GM21447 (cell line): ENCODE data around the gene MAFF.
A peak's percentile ranks its signal among the peaks of the same experiment; 100 is the strongest.

Source experiments
- ATAC-seq: cut with Tn5 transposase; IDR thresholded peaks from one replicate; pipeline ENCODE4 v1.9.1; 2021; ENCODE audit not compliant: unreplicated experiment

MAFF gene

DNA sequence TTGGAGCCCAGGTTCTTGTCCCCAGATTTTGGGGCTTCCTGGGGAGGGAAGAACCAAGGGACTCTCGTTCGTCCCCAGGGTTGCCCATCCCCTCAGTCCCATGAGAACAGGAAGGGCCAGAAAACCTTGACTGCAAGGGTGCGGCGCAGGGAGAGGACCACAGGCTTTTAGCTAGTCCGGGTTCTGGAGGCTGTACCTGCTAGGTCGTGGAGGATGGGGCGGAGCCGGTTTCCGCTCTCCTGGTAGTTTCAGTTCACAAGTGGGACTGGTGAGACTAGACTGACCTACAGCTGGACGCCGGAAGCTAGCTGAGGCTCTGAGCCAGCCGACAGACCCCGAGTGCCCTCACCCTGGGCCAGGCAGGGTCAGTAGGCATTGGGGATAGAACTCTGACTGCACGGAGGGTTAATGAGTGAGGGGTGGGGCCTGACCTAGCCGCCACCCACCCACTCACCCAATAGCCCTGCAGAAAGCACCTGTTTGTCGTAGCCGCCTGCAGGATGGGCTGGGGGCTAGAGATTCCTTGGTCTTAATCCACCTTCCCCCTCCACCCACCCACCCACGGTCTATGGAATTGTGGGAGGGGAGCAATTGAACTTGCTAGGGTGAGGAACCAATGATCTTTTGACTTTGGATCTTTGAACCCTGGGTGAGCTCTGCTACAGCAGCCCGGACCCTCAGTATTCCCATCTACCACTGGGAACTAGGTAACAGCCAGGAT, 1.5 kb downstream of the MAFF start:
- ATAC-seq = no peak

DNA sequence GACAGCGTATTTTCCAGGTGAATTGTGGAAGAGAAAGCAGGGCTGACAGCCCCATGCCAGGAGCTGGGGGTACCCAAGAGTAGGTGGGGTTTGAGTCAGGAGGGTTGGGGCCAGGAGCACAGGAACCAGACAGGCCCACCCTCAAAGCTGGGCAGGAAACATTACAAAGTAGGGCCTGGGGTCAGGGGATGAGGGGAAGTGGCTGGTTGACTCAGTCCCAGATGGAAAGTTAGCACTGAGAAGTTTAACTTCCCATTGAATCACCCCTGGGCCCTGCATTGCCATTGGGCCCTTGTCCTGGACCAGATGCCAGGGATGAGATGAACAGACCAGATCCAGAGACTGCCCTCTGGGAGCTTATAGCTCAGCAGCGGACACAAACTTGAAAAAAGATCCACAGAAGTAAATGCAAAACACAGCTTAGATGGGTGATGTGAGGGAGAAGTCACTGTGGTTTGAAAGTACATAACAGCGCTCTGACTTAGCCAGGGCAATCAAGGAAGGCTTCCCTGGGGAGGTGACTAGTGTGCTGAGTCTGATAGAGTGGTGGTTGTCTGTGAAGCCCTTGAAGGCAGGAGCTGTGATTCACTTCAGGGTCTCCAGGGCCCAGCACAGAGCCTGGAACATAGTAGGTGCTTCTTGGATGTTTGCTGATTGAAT, 2.2 kb downstream of the MAFF start:
- ATAC-seq = no peak

DNA sequence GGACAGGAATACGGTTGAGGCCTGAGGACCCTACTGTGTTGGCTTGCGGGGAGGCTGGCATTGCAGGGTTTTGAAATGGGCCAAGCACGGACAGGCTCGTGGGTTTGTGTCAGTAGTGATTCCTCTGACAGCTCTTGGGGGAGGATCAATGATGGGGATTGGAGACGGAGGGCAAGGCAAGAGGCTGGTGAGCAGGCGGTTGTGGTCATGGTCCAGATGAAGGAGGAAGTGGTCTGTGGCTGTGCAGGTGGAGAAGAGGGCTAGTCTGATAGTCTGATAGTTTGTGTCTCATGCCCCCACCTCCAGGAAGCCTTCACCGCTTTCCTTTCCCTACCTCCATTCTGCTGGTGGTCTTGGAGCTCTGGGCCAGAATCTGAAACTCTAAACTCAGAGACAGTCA, 3.0 kb downstream of the MAFF start:
- peak; percentile 35 for ATAC-seq

DNA sequence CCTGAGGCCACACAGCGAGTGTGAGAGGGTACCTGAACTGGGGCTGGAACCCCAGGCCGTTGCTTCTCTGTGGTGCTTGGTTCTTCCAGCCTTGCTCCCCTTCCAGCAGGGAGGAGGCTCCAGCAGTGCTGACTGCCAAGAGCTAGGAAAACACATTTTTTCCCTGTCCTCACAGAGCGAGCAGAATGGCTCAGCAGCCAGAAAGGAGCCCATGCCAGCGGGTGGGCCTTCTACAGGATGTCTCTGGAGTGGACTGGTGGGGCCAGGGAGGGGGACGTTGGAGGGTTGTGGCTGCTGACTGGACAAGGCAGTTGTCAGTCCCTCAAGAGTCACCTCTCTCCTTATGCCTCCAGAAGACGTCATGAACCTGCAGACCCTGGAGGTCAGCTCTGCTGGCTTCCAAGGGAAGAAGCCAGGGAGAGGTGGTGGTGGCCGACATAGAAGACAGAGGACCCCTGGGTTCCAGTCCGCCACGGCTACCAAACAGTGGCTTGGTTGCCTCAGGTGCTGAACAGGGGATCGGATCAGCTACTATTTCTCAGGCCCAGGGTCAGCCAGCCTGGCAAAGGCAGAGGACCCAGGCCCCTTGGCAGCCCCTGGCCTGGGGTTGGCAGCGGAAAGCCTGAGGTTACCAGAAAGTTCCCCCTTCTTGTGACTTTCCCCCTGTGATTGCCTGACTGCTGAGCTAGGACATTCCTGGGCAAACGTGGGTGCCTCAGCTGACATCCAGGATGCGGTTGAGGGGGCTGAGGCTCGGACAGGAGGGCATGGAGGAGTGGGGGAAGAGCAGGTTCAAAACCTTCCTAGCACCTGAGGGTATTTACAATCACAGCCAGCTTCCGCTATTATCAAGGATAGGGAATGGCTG, 3.7 kb downstream of the MAFF start:
- no peak for ATAC-seq

DNA sequence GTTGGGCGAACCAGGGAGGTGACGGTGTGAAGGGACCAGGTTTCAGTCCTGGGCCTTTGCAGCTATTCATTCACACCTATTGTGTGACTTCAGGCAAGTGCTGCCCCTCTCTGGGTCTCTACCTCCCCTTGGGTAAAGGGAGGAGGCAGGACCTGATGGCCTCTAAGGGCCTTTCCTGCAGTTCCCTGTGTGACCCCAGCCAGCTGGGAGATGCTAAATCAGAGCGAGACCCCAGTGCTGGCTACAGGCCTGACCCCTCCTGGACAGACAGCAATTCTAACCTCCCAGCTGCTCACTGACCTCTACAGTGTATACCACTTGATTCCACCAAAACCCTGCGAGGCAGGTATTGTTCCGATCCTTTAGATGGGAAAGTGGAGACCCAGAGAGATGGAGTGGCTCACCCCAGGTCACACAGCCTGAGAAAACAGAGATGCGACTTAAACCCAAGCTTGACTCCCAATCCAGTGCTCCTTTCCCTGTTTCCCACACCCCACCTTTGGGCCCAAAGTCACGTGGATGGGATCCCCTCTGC, 6.2 kb downstream of the MAFF start:
- no peak for ATAC-seq

DNA sequence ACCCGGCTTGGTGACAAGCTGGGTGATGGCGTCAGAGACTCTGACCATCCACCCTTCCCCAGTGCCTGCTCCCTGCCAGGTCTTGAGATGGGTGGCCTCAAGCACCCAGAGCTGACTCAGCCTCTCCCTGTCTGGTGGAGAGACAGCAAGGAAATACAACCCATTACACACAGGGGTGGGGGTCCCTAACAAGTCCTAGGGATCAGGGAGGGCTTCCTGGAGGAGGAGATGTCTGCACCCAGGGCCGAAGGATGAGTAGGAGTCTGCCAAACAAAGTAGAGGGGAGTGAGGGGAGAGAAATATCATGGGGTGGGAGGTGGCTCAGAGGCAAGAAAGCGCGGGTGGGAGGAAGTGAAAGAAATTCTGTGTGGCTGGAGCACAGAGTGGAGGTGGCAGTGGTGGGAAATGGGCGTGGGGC, 6.8 kb downstream of the MAFF start:
- no peak for ATAC-seq

DNA sequence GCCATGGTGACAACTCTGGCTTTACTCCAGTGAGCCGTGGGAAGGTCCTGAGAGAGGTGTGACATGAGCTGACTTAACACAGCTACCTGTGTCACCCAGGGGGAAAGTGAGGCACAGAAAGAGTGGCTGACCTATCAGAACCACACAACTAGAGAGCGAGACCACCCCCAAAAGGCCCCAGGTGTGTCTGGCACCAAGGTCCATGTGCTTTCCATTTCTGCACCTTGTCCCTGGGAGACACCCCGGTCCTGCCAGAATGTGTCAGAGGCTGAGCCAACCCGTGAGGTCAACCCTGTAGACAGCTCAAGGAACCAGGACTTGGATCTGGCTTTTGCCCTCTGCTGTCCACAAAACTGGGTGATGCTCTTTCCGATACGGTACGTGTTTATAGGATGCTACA, 9.8 kb downstream of the MAFF start:
- no peak for ATAC-seq

DNA sequence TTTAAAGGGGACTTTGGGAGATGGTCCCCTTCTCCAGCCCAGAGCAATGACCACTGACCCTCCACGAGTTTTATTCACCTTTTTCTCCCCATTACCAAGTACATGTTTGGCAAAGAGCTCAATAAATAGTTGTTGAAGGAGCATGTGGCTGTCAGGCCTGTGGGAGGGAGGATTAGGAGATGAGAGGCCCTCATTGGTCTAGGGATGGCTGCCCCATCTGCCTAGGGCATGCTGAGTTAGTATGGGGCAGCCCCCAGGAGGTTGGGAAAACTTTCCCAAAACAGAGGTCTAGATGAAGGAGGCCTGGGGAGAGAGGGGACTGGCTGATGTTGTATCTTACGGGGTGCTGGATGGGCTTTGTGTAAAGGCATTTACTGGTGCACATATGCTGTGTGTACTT, 10.6 kb downstream of the MAFF start:
- ATAC-seq = no peak

DNA sequence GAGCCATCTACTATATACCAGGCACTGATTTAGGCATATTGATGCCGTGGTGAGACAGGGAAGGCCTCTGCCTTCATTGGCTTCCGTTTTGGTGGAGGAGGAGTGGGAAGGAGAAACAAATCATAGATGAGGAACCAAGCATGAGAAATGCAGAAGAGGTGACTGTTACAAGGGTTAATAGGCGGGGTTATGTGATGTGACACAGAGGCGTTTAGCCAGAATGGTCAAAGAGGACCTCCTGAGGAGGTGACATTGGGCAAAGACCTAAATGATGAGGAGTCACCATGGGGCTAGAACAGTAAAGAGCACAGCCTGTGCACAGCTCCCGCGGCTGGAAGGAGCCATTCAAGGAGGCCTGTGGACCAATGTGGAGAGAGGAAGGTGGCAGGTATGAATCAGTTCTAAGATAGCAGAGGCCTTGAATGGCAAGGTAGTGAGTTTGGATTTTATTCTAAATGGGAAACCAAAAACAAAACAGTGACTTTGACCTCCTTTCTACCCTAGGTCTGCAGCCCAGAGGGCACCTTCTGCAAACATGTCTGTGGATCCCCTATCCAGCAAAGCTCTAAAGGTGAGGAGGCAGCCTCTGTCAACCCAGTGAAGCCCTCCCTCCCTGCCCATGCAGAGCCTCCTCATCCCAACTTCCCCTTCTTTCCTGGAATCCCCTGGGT, 11.7 kb downstream of the MAFF start:
- no peak for ATAC-seq

DNA sequence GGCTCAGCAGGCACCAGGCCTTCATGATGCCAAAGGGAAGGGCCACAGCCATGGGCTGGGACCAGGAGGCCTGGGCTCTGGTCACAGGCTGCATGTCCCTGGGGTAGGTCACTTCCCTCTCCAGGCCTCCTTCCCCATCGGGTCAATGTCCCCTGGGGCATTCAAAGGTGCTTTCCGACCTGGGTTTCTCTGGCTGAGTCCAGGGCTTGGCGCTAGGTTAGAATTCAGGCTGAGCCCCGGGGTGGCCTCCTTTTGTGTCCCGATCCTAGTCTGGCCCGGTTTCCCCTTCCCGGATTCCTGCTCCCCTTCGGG, 12.2 kb downstream of the MAFF start:
- no peak for ATAC-seq

DNA sequence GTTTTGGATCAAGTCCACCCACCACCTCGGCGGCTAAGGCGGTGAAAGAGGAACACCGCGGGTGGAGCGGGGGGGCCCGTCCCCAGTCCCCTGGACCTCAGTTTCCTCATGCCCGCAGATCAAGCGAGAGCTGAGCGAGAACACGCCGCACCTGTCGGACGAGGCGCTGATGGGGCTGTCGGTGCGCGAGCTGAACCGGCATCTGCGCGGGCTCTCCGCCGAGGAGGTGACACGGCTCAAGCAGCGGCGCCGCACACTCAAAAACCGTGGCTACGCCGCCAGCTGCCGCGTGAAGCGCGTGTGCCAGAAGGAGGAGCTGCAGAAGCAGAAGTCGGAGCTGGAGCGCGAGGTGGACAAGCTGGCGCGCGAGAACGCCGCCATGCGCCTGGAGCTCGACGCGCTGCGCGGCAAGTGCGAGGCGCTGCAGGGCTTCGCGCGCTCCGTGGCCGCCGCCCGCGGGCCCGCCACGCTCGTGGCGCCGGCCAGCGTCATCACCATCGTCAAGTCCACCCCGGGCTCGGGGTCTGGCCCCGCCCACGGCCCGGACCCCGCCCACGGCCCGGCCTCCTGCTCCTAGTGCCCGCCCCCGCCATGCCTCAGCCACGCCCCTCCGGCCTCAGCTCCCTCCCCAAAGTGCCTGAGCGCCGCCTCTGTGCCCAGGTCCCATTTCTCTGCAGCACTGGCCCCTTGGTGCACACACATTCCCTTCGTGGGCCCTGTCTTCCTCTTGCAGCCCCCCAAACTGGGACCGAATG, 12.7 kb downstream of the MAFF start:
- ATAC-seq = no peak

DNA sequence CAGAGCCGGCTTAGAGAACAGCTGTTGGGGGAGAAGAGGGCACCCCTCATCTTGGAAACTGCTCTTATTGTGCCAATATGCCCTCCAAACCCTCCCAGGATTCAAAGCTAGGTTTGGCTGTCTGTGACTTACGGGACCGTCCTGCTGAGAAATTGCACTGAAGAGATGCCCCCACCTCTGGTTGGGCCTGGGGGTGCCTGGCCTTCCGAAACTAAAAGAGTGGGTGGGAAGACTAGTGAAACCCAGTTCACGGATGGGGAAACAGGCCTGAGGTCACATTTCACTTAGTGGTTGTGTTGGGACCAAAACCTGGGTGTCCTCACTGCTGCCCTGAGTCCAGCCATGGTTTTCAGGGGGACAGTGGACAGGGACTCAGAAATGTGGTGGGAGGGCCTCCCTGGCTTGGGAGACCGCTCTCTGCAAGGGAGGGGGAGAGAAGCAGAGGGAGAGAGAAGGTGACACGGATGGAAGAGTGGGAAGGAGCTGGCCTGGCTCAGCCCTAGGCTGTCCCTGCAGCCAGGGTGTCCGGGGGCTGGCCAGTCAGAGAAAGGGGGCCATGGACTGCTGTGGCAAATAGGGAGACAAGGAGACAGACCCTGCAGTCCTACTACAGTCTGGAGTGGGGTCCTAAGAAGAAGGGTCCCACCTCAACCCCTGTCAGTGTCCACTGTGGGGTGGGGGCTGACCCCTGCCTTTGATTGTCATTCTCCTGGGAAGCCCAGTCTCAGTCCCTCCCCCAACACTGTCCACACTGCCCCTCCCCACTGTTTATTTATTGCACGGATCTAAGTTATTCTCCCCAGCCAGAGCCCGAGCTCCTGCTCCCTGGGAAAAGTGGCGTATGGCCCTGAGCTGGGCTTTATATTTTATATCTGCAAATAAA, 13.6 kb downstream of the MAFF start:
- no peak for ATAC-seq

DNA sequence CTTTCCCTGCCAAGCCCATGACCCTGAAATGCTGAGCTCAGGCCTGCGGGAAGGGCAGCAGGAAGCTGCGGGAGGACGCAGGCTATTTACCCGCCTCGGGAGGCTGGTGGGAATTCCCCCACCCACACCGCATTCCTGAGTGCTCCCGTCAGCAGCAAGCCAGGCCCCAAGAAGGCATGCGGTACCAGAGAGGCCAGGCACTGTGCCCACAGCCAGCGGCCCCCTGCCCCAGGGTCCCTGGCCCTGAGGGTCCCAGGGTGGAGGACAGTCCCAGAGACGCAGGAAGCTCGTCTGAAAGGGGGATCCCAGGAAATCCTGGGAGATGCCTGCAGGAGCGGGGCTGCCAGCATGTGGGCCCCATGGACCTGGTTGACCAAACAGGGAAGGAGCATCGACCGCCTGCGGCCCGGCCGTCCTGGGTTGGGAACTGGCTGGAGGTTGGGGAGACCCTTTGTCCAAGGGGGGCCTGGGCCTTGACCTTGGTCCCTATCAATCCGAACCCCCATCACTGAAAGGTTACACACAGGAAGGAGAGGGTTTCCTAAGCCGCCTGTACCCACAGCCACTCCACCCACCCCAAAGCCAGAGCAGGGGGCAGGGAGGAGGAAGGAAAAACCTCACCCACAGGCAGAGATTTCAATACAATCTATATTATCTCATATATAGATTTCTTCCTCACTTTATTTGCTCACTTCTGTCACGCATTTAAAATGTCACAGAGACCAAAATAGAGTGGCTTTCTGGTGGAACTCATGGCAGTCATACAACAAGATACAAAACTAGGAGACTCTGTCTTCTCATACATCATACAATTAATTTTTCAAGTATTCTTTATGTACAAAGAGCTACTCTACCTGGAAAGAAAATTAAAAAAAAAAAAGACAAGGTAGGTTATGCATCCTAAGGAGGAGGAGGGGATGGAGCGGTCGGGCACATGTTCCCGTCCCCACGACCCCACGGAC, 17.1 kb downstream of the MAFF start:
- ATAC-seq = no peak

DNA sequence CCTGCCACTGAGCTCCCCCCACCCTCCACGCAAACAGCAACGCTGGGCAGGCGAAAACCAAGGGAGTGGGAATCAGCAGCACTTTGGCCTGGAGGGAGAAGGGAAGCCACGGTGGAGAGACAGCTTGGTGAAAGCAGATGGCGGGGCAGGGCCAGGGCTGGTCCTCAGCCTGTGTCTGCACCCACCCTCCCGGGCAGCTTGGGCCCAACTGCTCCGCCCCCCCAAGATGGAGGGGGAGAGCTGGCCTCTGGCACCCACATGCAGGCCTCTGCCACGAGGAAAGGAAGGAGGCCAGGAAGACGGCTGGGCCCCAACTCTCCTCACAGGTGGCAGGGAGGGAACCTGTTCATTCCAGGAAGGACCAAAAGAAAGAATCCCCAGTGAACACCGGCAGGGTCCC, 17.8 kb downstream of the MAFF start:
- no peak for ATAC-seq

DNA sequence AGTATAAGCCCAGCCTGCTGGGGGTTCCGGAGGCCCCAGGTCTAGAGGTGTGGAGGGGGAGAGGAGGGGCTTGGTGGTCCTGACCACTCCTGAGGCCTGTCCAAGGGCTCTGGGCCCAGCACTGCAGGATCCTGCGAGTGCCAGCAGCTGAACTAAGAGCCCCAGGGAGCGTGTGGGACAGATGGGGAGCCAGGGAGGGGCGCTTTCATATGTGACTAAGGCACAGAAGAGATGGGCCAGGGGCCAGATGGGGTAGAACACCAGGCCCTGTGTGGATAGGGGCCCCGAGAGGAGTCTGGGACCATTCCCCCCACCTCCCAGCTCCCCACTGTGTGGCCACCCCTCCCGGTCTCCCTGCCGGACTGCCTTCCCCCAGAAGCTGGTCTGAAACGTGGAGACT, 18.4 kb downstream of the MAFF start:
- ATAC-seq = no peak

DNA sequence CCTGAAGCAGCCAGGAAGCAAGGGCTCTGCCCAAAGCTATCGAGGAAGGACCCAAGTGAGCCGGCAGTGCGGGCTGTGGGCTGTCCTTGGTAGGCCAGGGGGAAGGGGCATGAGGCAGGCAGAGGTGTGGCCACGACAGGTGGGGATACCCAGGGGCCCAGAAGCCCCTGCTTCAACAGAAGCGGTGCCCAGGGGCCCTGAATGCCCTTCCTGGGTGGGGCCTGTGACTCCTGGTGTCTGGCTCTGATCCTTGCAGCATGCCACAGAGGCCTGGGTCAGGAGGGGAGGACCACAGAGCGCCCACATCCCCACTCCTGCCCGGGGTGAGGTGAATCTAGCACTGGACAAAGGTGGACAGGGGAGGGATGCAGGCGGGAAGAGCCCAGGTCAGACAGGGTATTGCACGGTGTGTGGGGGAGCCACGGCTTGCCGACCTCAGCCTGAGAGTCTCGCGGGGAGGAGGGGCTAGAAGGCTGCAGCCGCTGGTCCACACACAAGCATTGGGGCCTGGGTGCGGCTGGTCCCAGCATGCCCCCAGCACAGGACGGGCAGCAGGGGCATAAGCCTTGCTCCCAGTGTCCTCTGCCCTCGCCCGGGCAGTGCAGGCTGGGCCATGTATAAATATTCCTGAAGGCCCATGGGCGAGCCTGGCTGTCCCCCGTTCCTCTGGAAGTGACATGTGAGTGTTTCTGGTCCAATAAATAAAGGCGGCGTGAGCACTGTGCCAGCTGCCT, 19.0 kb downstream of the MAFF start:
- no peak for ATAC-seq

DNA sequence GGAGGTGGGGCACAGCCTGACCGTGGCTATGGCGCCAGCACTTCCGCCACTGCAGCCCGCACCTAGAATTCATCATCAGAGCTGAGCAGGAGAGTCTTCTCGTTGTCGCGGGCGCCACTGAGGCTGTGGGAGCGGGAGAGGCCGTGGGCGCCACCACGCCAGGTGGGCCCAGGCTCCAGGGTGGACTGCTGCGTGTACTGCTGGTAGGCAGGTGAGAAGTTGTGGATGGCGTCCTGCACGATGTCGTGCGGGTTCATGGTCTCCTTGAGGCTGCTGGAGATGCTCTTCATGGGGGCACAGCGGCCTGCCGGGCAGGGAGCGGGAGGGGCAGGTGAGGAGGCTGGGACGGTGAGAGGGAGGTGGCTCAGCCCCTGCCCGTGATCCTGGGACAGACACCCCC, 19.6 kb downstream of the MAFF start:
- no peak for ATAC-seq
